Neuronal stem cell (in vitro differentiated cells): Measurements from ENCODE around the gene GLDC.

Experiments
- DNase-seq: peaks from one replicate; pipeline ENCODE4 v3.0.0-alpha.2; 2013; ENCODE audit warnings: low spot score
- H2AFZ ChIP-seq: one replicate; pipeline ENCODE4 v1.6.1; 2013; ENCODE audit warnings: mild to moderate bottlenecking, low read length, inconsistent platforms
- H2AK5ac ChIP-seq: 2 replicates; pipeline ENCODE4 v1.6.1; 2013; ENCODE audit warnings: low read depth, mild to moderate bottlenecking, inconsistent platforms, low read length, moderate library complexity, mixed read lengths
- H2BK120ac ChIP-seq: 2 replicates; pipeline ENCODE4 v1.6.1; 2013; ENCODE audit warnings: low read depth, mild to moderate bottlenecking, inconsistent platforms, low read length, moderate library complexity, mixed read lengths
- H2BK12ac ChIP-seq: one replicate; pipeline ENCODE4 v1.6.1; 2013; ENCODE audit warnings: low read length, inconsistent platforms
- H2BK15ac ChIP-seq: 2 replicates; pipeline ENCODE4 v1.6.1; 2013; ENCODE audit warnings: mild to moderate bottlenecking, low read length, inconsistent platforms, mixed read lengths
- H2BK5ac ChIP-seq: one replicate; pipeline ENCODE4 v1.6.1; 2013; ENCODE audit warnings: inconsistent platforms, mild to moderate bottlenecking, low read length, moderate library complexity
- H3K14ac ChIP-seq: one replicate; pipeline ENCODE4 v1.6.1; 2013; ENCODE audit warnings: low read length, inconsistent platforms
- H3K18ac ChIP-seq: 2 replicates; pipeline ENCODE4 v1.6.1; 2013; ENCODE audit warnings: low read length, inconsistent platforms
- H3K23ac ChIP-seq: 2 replicates; pipeline ENCODE4 v1.6.1; 2013; ENCODE audit warnings: low read depth, mild to moderate bottlenecking, mixed read lengths, low read length, inconsistent platforms; ENCODE audit not compliant: poor library complexity
- H3K27ac ChIP-seq: replicated peaks from 3 replicates; pipeline ENCODE4 v1.5.1; 2013; ENCODE audit warnings: low read length, inconsistent platforms
- H3K27me3 ChIP-seq, 3 experiments: 2 replicates each; pipeline ENCODE4 v1.6.1; 2013; ENCODE audit warnings: low read length in 3 of 3, mild to moderate bottlenecking in 2 of 3, inconsistent platforms in 1 of 3, low read depth in 1 of 3, mixed read lengths in 1 of 3, moderate library complexity in 1 of 3; ENCODE audit not compliant: control insufficient read depth in 3 of 3, insufficient read depth in 3 of 3
- H3K36me3 ChIP-seq, 2 donors: replicated peaks in 1 of 2; 2 replicates each; pipeline ENCODE4 v1.6.1; 2013; ENCODE audit warnings: low read length in 2 of 2; ENCODE audit not compliant: control insufficient read depth in 2 of 2, insufficient read depth in 2 of 2
- H3K4ac ChIP-seq: 2 replicates; pipeline ENCODE4 v1.6.1; 2013; ENCODE audit warnings: inconsistent platforms, mild to moderate bottlenecking, low read length, moderate library complexity
- H3K4me1 ChIP-seq, 2 donors: 1 replicate in 1 of 2; 2 replicates in 1 of 2; pipeline ENCODE4 v1.6.1; 2013; ENCODE audit warnings: low read length in 2 of 2, low read depth in 1 of 2; ENCODE audit not compliant: control insufficient read depth in 2 of 2, insufficient read depth in 1 of 2
- H3K4me2 ChIP-seq: one replicate; pipeline ENCODE4 v1.6.1; 2013; ENCODE audit warnings: mild to moderate bottlenecking, low read length, inconsistent platforms; ENCODE audit not compliant: insufficient read depth, poor library complexity, severe bottlenecking
- H3K4me3 ChIP-seq, 2 donors: 2 replicates each; pipeline ENCODE4 v1.5.1; 2013; ENCODE audit warnings: low read length in 2 of 2, mild to moderate bottlenecking in 2 of 2, inconsistent platforms in 1 of 2, moderate library complexity in 1 of 2
- H3K79me1 ChIP-seq: one replicate; pipeline ENCODE4 v1.6.1; 2013; ENCODE audit warnings: low read depth, mild to moderate bottlenecking, inconsistent platforms, low read length, moderate library complexity
- H3K9ac ChIP-seq: one replicate; pipeline ENCODE4 v1.6.1; 2013; ENCODE audit warnings: mild to moderate bottlenecking, low read depth, low read length, inconsistent platforms; ENCODE audit not compliant: poor library complexity
- H3K9me3 ChIP-seq, 2 donors: replicated peaks in 1 of 2; 2 replicates each; pipeline versions ENCODE3 to v1.6.1; 2013; ENCODE audit warnings: low read length in 2 of 2, mild to moderate bottlenecking in 2 of 2, inconsistent platforms in 1 of 2, low read depth in 1 of 2, mixed read lengths in 1 of 2, moderate library complexity in 1 of 2; ENCODE audit not compliant: control insufficient read depth in 2 of 2, insufficient read depth in 1 of 2
- H4K8ac ChIP-seq: one replicate; pipeline ENCODE4 v1.6.1; 2013; ENCODE audit warnings: low read depth, mild to moderate bottlenecking, inconsistent platforms, low read length, moderate library complexity
- H4K91ac ChIP-seq: one replicate; pipeline ENCODE4 v1.6.1; 2013; ENCODE audit warnings: low read length, low read depth, mild to moderate bottlenecking, inconsistent platforms; ENCODE audit not compliant: poor library complexity
- WGBS, 2 donors: extraction: QIAGEN DNeasy Blood & Tissue Kit; methylation state at CpG; one replicate each; pipeline ENCODE4 v1.1.7; 2013; ENCODE audit warnings: missing lambda C conversion rate in 2 of 2, mixed read lengths in 1 of 2; ENCODE audit not compliant: insufficient read length in 2 of 2, insufficient replicate concordance in 1 of 2; ENCODE audit errors: extremely low coverage in 2 of 2; 5-methylcytosine and 5-hydroxymethylcytosine counted together

Gene GLDC

DNA sequence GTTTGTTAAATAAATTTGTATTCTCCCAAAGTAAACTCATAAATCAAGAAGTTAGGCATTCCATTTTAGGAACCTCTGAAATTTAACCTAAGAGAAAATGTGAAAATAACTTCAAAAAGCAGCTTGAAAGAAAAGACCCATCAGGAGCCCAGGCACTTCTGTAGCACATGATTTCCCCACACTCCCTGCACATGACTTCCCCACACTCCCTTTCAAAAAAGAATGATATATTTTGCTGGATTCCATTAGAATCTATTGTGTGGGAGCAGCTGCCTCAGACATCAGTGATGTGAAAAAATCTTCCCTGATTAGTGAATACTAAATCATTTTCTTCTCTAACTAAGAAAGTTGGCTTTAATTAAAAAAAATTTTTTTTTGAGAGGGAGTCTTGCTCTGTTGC lies 83.3 kb downstream of the GLDC start:
- Histone ChIP-seq H2BK15ac (no peak overlapping the region), H3K14ac (no peak overlapping the region), H3K18ac (no peak overlapping the region), H2AK5ac (no peak overlapping the region), H3K4me2 (no peak overlapping the region), H3K79me1 (no peaks in the 10 kb centered on the region), H3K4me1 (peaks cover 1 to 14% of the 10 kb centered on the region in 2 donors), H3K4ac (no peak overlapping the region), H3K27ac (no peak overlapping the region), H2AFZ (no peak overlapping the region), H3K27me3 (no peaks in the 10 kb centered on the region), H2BK5ac (no peak overlapping the region), H2BK120ac (no peak overlapping the region), H3K36me3 (peaks cover 15 to 72% of the 10 kb centered on the region in 2 donors), H3K23ac (no peak overlapping the region), H3K4me3 (no peak overlapping the region), H2BK12ac (no peak overlapping the region), H4K8ac (no peak overlapping the region), H4K91ac (no peak overlapping the region), H3K9ac (no peak overlapping the region), H3K9me3 (no peaks in the 10 kb centered on the region)
- DNase-seq: no peak

- Histone ChIP-seq H3K14ac (no peak overlapping the region), H3K27me3 (no peaks in the 10 kb centered on the region), H3K4me3 (no peak overlapping the region), H2BK12ac (no peak overlapping the region), H3K4ac (no peak overlapping the region), H2BK5ac (no peak overlapping the region), H2BK15ac (no peak overlapping the region), H3K9ac (no peak overlapping the region), H2AK5ac (no peak overlapping the region), H3K79me1 (no peaks in the 10 kb centered on the region), H4K91ac (no peak overlapping the region), H3K36me3 (peaks cover 15 to 71% of the 10 kb centered on the region in 2 donors), H3K4me1 (peaks cover 4 to 14% of the 10 kb centered on the region in 2 donors), H2BK120ac (no peak overlapping the region), H4K8ac (no peak overlapping the region), H3K4me2 (no peak overlapping the region), H3K18ac (no peak overlapping the region), H3K9me3 (no peaks in the 10 kb centered on the region), H3K27ac (no peak overlapping the region), H2AFZ (peak overlapping the region; percentile 38), H3K23ac (no peak overlapping the region)
- no CpG with 5 or more reads among the region's 9 CpGs for WGBS, 2 donors
- no peak for DNase-seq
These were observed 87.5 kb downstream of the GLDC start for GRCh38 chr9:6557883-6558616.

- Histone ChIP-seq H3K4me1 (peaks cover 16 to 23% of the 10 kb centered on the region in 2 donors), H3K36me3 (peaks cover 10 to 78% of the 10 kb centered on the region in 2 donors), H3K4me3 (no peak overlapping the region), H4K8ac (no peak overlapping the region), H3K4me2 (no peak overlapping the region), H3K4ac (no peak overlapping the region), H2BK15ac (no peak overlapping the region), H3K79me1 (no peaks in the 10 kb centered on the region), H3K23ac (no peak overlapping the region), H2BK5ac (no peak overlapping the region), H4K91ac (no peak overlapping the region), H3K27me3 (no peaks in the 10 kb centered on the region), H3K27ac (no peak overlapping the region), H2AFZ (no peak overlapping the region), H3K18ac (no peak overlapping the region), H2AK5ac (no peak overlapping the region), H3K9me3 (no peaks in the 10 kb centered on the region), H2BK12ac (no peak overlapping the region), H3K14ac (no peak overlapping the region), H2BK120ac (no peak overlapping the region), H3K9ac (no peak overlapping the region)
- no peak for DNase-seq
- no CpG with 5 or more reads among the region's 1 CpG for WGBS, 2 donors
These were observed 91.7 kb downstream of the GLDC start for GRCh38 chr9:6553866-6554265.

DNA sequence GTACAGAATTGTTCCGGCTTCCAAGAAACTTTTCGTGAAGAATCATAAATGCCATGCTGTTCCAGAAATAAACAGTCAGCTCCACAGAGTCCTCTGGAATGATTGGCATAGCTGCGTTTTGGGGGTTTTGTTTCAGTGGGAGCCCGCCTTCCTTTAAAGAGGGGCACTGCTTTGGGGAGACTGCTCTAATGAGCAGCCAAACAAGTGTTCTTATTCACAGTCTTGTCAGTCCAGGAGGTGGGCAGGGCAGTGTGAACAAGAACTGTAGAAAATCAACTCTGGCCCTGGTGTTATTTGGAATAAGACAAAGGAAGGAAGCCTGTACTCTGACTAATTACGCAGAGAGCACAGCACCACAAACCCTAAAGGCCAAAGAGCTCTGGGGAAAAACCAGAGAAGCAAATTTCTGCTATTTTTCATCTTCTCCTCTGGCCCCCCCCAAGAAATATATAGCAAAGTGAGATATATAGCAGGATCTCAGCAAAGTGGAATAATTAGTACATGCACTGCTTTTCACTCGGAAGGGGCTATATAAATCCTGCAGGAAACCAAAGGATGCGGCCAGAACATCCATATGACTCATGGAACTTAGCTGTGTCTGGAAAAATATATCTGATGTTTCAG lies 92.9 kb downstream of the GLDC start:
- Histone ChIP-seq H2BK15ac (no peak overlapping the region), H3K9me3 (no peaks in the 10 kb centered on the region), H3K23ac (no peak overlapping the region), H3K27ac (peak overlapping the region; percentile 71), H3K4ac (no peak overlapping the region), H2BK12ac (no peak overlapping the region), H2AFZ (no peak overlapping the region), H3K9ac (no peak overlapping the region), H3K4me3 (no peak overlapping the region), H3K4me1 (peaks cover 16% of the 10 kb centered on the region in 2 donors), H3K18ac (no peak overlapping the region), H4K8ac (no peak overlapping the region), H4K91ac (no peak overlapping the region), H3K4me2 (no peak overlapping the region), H3K36me3 (peaks cover 10 to 90% of the 10 kb centered on the region in 2 donors), H3K27me3 (no peaks in the 10 kb centered on the region), H2AK5ac (no peak overlapping the region), H2BK5ac (no peak overlapping the region), H2BK120ac (no peak overlapping the region), H3K79me1 (no peaks in the 10 kb centered on the region), H3K14ac (no peak overlapping the region)
- WGBS, 2 donors: no CpG with 5 or more reads among the region's 7 CpGs
- no peak for DNase-seq
